ENCODE results near the gene FIBCD1.

DNA sequence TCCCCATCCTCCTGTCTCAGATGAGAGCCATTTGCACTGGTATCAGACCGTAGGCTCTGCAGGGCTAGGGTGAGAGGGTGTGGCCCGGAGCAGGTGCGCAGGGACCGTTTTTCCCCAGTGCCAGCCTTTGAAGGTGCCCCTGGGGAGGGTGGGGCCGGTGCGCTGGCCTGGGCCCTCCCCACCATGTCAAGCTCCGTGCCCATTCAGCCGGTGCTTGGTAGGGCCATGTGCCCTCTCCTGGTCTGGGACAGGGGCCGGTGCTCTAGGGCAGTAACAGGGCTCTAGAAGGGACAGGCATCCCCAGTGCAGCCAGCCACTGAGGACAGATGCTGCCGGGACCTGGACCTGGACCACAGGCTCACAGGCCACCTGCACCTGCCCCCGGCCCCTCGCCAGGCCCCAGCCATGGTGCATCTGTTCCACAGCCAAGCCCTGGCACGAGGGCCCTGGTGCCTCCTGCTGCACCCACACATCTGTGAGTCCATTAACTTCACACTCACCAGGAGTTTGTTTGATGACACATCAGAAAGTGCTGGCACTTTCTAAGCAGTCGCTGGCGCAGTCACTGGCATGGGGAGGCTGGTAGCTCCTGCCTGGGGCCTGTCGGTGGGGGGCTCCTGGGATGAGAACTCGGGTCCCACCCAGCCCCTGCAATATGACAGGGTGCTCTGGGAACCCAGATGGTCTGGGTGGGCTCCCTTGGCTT lies 37.4 kb downstream of the FIBCD1 start:
- TF ChIP-seq, protein P1, sequence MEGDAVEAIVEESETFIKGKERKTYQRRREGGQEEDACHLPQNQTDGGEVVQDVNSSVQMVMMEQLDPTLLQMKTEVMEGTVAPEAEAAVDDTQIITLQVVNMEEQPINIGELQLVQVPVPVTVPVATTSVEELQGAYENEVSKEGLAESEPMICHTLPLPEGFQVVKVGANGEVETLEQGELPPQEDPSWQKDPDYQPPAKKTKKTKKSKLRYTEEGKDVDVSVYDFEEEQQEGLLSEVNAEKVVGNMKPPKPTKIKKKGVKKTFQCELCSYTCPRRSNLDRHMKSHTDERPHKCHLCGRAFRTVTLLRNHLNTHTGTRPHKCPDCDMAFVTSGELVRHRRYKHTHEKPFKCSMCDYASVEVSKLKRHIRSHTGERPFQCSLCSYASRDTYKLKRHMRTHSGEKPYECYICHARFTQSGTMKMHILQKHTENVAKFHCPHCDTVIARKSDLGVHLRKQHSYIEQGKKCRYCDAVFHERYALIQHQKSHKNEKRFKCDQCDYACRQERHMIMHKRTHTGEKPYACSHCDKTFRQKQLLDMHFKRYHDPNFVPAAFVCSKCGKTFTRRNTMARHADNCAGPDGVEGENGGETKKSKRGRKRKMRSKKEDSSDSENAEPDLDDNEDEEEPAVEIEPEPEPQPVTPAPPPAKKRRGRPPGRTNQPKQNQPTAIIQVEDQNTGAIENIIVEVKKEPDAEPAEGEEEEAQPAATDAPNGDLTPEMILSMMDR (IDR thresholded peaks at IDR 0.05), result no peak
- TF ChIP-seq POLR2A (IDR thresholded peaks at IDR 0.05), result no peak
